Ovary (tissue), 1 donor: ENCODE measurements around the gene PPAT.

Source experiments
- EP300 ChIP-seq: sonication (generic); formaldehyde crosslinking; IDR thresholded peaks from one replicate; pipeline ENCODE4 v1.6.1; 2017; ENCODE audit warnings: antibody characterized with exemption
- POLR2A ChIP-seq: fragments of 450-650 bp; IDR thresholded peaks from one replicate; pipeline ENCODE4 v1.6.1; 2017; ENCODE audit warnings: antibody characterized with exemption, mild to moderate bottlenecking, moderate library complexity

- TF ChIP-seq POLR2A = no peak
- no peak for TF ChIP-seq EP300
Observed at GRCh38 chr4:56463711-56464110, 28.3 kb upstream of the PPAT start.
